HepG2 (cell line): ENCODE results near the gene C2CD3. TPM values are rescaled to one million over a fixed set of nuclear protein-coding genes. Genes with fewer than 3 reads are reported as not detected.

Source experiments
- ATF7-NPFF ChIP-seq: sonication (generic); formaldehyde crosslinking; IDR thresholded peaks from 2 replicates; pipeline ENCODE4 v1.8.1; 2023; ENCODE audit warnings: mild to moderate bottlenecking, low read depth, missing genetic modification reagents, moderate library complexity
- GATAD2A ChIP-seq: IDR thresholded peaks from 2 replicates; pipeline ENCODE4 v1.6.1; 2016
- IRF2 ChIP-seq: IDR thresholded peaks from 2 replicates; pipeline ENCODE4 v1.6.1; 2018; ENCODE audit warnings: missing genetic modification reagents, missing compliant biosample characterization
- KAT2B ChIP-seq: fragments of 150-350 bp; IDR thresholded peaks from 2 replicates; pipeline ENCODE4 v1.6.1; 2014; ENCODE audit warnings: low read depth, low read length, borderline replicate concordance
- MAZ ChIP-seq, 2 experiments: sonication (generic) in 1 of 2; formaldehyde crosslinking in 1 of 2; IDR thresholded peaks; 2 replicates each; pipeline versions ENCODE4 v1.5.0 to v1.6.1; 2012 to 2020; ENCODE audit warnings: low read depth in 2 of 2, mild to moderate bottlenecking in 2 of 2, borderline replicate concordance in 1 of 2, improper control_type of control experiment in 1 of 2, low read length in 1 of 2, missing genetic modification reagents in 1 of 2, moderate library complexity in 1 of 2
- MTF1 ChIP-seq: sonication (generic); formaldehyde crosslinking; IDR thresholded peaks from 2 replicates; pipeline ENCODE4 v1.5.0; 2020; ENCODE audit warnings: missing genetic modification reagents
- NFE2L1 ChIP-seq: sonication (generic); formaldehyde crosslinking; IDR thresholded peaks from 2 replicates; pipeline ENCODE4 v1.4.0; 2020; ENCODE audit warnings: missing genetic modification reagents, mild to moderate bottlenecking, borderline replicate concordance
- RBFOX2 ChIP-seq: fragments of 200-400 bp; formaldehyde crosslinking; IDR thresholded peaks from 2 replicates; pipeline ENCODE4 v1.6.1; 2017; ENCODE audit warnings: low read depth, mild to moderate bottlenecking, low read length
- SP5 ChIP-seq: IDR thresholded peaks from 2 replicates; pipeline ENCODE4 v1.6.1; 2016; ENCODE audit warnings: low read depth, borderline replicate concordance
- SRY ChIP-seq: sonication (generic); formaldehyde crosslinking; IDR thresholded peaks from 2 replicates; pipeline ENCODE4 v1.8.0; 2022; ENCODE audit warnings: mild to moderate bottlenecking, missing genetic modification reagents
- ZNF3 ChIP-seq: IDR thresholded peaks from 2 replicates; pipeline ENCODE4 v1.7.0; 2017; ENCODE audit warnings: inconsistent platforms
- ZNF430 ChIP-seq: sonication (generic); formaldehyde crosslinking; IDR thresholded peaks from 2 replicates; pipeline ENCODE4 v1.9.0; 2021; ENCODE audit warnings: mild to moderate bottlenecking, missing genetic modification reagents
- ZNF432 ChIP-seq: sonication (generic); formaldehyde crosslinking; IDR thresholded peaks from 2 replicates; pipeline ENCODE4 v1.5.0; 2020; ENCODE audit warnings: missing genetic modification reagents, mild to moderate bottlenecking, borderline replicate concordance
- ZNF614 ChIP-seq: IDR thresholded peaks from 2 replicates; pipeline ENCODE4 v1.6.1; 2018; ENCODE audit warnings: missing biosample characterization, missing genetic modification reagents, inconsistent platforms, borderline replicate concordance
- ZNF703 ChIP-seq: sonication (generic); formaldehyde crosslinking; IDR thresholded peaks from 2 replicates; pipeline ENCODE4 v1.5.1; 2020; ENCODE audit warnings: missing genetic modification reagents, mild to moderate bottlenecking, moderate library complexity, borderline replicate concordance
- ZNF788 ChIP-seq: sonication (generic); formaldehyde crosslinking; IDR thresholded peaks from 2 replicates; pipeline ENCODE4 v1.5.0; 2020; ENCODE audit warnings: mild to moderate bottlenecking, missing genetic modification reagents, borderline replicate concordance
- polyA plus RNA-seq, 8 experiments: library from polyadenylated mRNA; depleted of rRNA in 3 of 8; stranded (reverse) in 7 of 8; unstranded in 1 of 8; fragments of >200 nt; fragmentation: Illumina TruSeq in 4 of 8; extraction: Trizol in 4 of 8; gene quantifications; 2 replicates each; pipeline versions ENCODE4 v1.2.1 to v1.2.3, GENCODE V29; 2011 to 2016; ENCODE audit warnings: low read depth in 4 of 8, missing spikeins in 1 of 8, mixed read lengths in 1 of 8; ENCODE audit not compliant: insufficient read depth in 1 of 8
- total RNA-seq, 5 experiments: library from RNA; depleted of rRNA; stranded (reverse); fragments of >200 nt; fragmentation: Illumina TruSeq; extraction: Trizol; gene quantifications; 2 replicates each; pipeline ENCODE4 v1.2.3, GENCODE V29; 2016; ENCODE audit warnings: low read depth in 1 of 5
- TF ChIP-seq, protein P1 (sequence below): sonication (generic); formaldehyde crosslinking; IDR thresholded peaks from 2 replicates; pipeline ENCODE4 v1.5.1; 2020; ENCODE audit warnings: missing genetic modification reagents, mild to moderate bottlenecking, borderline replicate concordance
- TF ChIP-seq, protein P2 (sequence below): sonication (generic); formaldehyde crosslinking; IDR thresholded peaks from 2 replicates; pipeline ENCODE4 v1.8.0; 2022; ENCODE audit warnings: mild to moderate bottlenecking, missing genetic modification reagents; ENCODE audit not compliant: insufficient replicate concordance
- TF ChIP-seq, protein P3 (sequence below): sonication (generic); formaldehyde crosslinking; conservative IDR thresholded peaks from 2 replicates; pipeline ENCODE4 v1.4.0; 2020; ENCODE audit warnings: missing genetic modification reagents
- TF ChIP-seq, protein P4 (sequence below): sonication (generic); formaldehyde crosslinking; IDR thresholded peaks from 2 replicates; pipeline ENCODE4 v1.4.0; 2020; ENCODE audit warnings: missing genetic modification reagents, mild to moderate bottlenecking, borderline replicate concordance
- TF ChIP-seq, protein P5 (sequence below): sonication (generic); formaldehyde crosslinking; IDR thresholded peaks from 2 replicates; pipeline ENCODE4 v1.8.0; 2022; ENCODE audit warnings: missing genetic modification reagents, low read depth, mild to moderate bottlenecking, borderline replicate concordance

The C2CD3 gene
- total and polyA plus RNA-seq, 2 of the 13 experiments (the other 11 are each of a cell fraction or from before 2014, with no cell fraction given) = 5.5 to 6.4 TPM

DNA sequence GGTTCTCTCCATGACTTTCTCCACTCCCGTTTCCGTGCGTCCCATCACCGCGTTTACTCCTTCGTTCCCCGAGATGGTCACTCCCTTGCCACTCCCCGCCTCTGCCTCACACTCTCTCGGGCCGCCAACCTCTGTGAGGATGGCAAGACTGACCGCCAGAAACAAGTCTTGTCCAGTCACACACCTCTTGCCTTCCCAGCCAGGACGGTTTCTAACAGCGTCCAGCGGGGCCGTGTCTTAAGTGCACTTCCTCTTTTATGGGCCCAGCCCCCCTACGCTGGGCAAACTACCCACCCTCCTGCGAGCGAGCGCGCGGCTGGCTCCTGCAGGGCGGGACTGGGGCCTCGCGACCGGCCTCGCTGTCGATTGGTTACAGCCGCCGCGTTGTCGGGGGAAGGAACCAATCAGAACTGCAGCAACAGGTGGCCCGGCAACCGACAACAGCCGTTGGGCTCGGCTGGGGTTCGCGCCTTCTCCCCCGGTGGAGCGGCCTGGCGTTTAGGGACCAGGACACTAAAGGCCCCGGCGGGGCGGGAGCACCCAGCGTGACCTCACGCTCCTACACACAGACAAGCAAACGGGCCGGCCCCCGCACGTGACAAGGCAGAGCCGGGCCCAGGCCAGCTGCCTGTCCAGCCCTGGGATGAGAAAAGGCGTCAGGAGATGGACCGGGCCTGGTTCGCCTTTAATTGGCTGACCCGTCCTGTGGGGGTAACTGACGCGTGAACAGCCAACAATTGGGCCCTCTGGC is 187.6 kb downstream of the C2CD3 start (continued):
- TF ChIP-seq ZNF432 = no peak
- peak; percentile 49; the same call in 1 of the 2 replicates for TF ChIP-seq ZNF614 (CRISPR knock-in tag)
- peak; percentile 44; the same call in 1 of the 2 replicates for TF ChIP-seq SP5 (CRISPR knock-in tag)
- peak; percentile 81 for TF ChIP-seq ATF7-NPFF (CRISPR knock-in tag)
- TF ChIP-seq NFE2L1 = no peak
- peak; percentile 76 for TF ChIP-seq RBFOX2
- TF ChIP-seq, protein P1, sequence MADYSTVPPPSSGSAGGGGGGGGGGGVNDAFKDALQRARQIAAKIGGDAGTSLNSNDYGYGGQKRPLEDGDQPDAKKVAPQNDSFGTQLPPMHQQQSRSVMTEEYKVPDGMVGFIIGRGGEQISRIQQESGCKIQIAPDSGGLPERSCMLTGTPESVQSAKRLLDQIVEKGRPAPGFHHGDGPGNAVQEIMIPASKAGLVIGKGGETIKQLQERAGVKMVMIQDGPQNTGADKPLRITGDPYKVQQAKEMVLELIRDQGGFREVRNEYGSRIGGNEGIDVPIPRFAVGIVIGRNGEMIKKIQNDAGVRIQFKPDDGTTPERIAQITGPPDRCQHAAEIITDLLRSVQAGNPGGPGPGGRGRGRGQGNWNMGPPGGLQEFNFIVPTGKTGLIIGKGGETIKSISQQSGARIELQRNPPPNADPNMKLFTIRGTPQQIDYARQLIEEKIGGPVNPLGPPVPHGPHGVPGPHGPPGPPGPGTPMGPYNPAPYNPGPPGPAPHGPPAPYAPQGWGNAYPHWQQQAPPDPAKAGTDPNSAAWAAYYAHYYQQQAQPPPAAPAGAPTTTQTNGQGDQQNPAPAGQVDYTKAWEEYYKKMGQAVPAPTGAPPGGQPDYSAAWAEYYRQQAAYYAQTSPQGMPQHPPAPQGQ = peak; percentile 2; the same call in 1 of the 2 replicates
- TF ChIP-seq KAT2B = no peak
- TF ChIP-seq ZNF3 (CRISPR knock-in tag) = no peak
- TF ChIP-seq, protein P2, sequence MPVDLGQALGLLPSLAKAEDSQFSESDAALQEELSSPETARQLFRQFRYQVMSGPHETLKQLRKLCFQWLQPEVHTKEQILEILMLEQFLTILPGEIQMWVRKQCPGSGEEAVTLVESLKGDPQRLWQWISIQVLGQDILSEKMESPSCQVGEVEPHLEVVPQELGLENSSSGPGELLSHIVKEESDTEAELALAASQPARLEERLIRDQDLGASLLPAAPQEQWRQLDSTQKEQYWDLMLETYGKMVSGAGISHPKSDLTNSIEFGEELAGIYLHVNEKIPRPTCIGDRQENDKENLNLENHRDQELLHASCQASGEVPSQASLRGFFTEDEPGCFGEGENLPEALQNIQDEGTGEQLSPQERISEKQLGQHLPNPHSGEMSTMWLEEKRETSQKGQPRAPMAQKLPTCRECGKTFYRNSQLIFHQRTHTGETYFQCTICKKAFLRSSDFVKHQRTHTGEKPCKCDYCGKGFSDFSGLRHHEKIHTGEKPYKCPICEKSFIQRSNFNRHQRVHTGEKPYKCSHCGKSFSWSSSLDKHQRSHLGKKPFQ = peak; percentile 94
- peak; percentile 73; the same call in 1 of the 2 replicates for TF ChIP-seq SRY (CRISPR knock-in tag)
- peak; percentile 63 for TF ChIP-seq GATAD2A (CRISPR knock-in tag)
- TF ChIP-seq, protein P3, sequence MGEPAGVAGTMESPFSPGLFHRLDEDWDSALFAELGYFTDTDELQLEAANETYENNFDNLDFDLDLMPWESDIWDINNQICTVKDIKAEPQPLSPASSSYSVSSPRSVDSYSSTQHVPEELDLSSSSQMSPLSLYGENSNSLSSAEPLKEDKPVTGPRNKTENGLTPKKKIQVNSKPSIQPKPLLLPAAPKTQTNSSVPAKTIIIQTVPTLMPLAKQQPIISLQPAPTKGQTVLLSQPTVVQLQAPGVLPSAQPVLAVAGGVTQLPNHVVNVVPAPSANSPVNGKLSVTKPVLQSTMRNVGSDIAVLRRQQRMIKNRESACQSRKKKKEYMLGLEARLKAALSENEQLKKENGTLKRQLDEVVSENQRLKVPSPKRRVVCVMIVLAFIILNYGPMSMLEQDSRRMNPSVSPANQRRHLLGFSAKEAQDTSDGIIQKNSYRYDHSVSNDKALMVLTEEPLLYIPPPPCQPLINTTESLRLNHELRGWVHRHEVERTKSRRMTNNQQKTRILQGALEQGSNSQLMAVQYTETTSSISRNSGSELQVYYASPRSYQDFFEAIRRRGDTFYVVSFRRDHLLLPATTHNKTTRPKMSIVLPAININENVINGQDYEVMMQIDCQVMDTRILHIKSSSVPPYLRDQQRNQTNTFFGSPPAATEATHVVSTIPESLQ (CRISPR knock-in tag) = 0 out of 2 replicates have a peak, but pooled peaks have one; percentile 56
- TF ChIP-seq ZNF430 (CRISPR knock-in tag) = peak; percentile 95; the same call in 1 of the 2 replicates
- peak; percentile 69 for TF ChIP-seq ZNF788 (CRISPR knock-in tag)
- TF ChIP-seq IRF2 (CRISPR knock-in tag) = peak; percentile 87
- no peak for TF ChIP-seq MAZ (IDR thresholded peaks at IDR 0.05; ENCODE audit: borderline replicate concordance, low read depth, low read length)
- TF ChIP-seq MAZ (CRISPR knock-in tag; IDR thresholded peaks at IDR 0.05; ENCODE audit: low read depth) = peak; percentile 73
- peak; percentile 73 for TF ChIP-seq MTF1 (CRISPR knock-in tag)
- peak; percentile 89; the same call in 1 of the 2 replicates for TF ChIP-seq ZNF703
- TF ChIP-seq, protein P4, sequence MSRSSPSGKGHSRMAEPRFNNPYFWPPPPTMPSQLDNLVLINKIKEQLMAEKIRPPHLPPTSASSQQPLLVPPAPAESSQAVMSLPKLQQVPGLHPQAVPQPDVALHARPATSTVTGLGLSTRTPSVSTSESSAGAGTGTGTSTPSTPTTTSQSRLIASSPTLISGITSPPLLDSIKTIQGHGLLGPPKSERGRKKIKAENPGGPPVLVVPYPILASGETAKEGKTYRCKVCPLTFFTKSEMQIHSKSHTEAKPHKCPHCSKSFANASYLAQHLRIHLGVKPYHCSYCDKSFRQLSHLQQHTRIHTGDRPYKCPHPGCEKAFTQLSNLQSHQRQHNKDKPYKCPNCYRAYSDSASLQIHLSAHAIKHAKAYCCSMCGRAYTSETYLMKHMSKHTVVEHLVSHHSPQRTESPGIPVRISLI = peak; percentile 11; the same call in 1 of the 2 replicates
- TF ChIP-seq, protein P5, sequence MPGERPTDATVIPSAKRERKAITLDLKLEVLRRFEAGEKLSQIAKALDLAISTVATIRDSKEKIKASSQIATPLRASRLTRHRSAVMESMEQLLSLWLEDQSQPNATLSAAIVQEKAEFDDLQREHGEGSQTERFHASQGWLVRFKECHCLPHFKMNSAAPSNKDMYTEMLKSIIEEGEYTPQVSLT (CRISPR knock-in tag) = no peak
